Lower leg skin (tissue), 4 donors: ENCODE results near the gene GEMIN4. TPM values are rescaled to one million over a fixed set of nuclear protein-coding genes. Genes with fewer than 3 reads are reported as not detected.

Experiments
- DNase-seq, 2 donors: peaks; one replicate each; pipeline ENCODE4 v3.0.0-alpha.2; 2019; ENCODE audit warnings: low spot score in 2 of 2
- H3K4me3 ChIP-seq: fragments of 200-600 bp; sonication (generic); 2 replicates; pipeline ENCODE4 v1.5.1; 2017; ENCODE audit warnings: mild to moderate bottlenecking, low read depth; ENCODE audit not compliant: poor library complexity, severe bottlenecking
- POLR2A ChIP-seq, 2 donors: fragments of 450-650 bp; IDR thresholded peaks; one replicate each; pipeline ENCODE4 v1.6.1; 2016 to 2017; ENCODE audit warnings: antibody characterized with exemption in 2 of 2, mild to moderate bottlenecking in 1 of 2, moderate library complexity in 1 of 2
- WGBS, 2 donors: methylation state at CpG; one replicate each; pipeline ENCODE4 v1.1.5; 2018; 5-methylcytosine and 5-hydroxymethylcytosine counted together
- intact Hi-C: fragments of 100-400 bp; cut with DNase I; formaldehyde crosslinking; loops from one replicate; pipeline ENCODE4 v1.15.0; 2023; ENCODE audit warnings: low total_unique reads
- total RNA-seq, 4 donors: library from RNA; depleted of rRNA; stranded (reverse); fragments of >200 nt; gene quantifications; one replicate each; pipeline ENCODE4 v1.1.0, GENCODE V29; 2016
- TF ChIP-seq, protein P1 (sequence below), 3 donors: fragments of 450-650 bp; IDR thresholded peaks; one replicate each; pipeline ENCODE4 v1.5.1; 2016; ENCODE audit warnings: antibody characterized with exemption in 3 of 3, mild to moderate bottlenecking in 3 of 3, moderate library complexity in 2 of 3

The GEMIN4 gene
- total RNA-seq, 4 donors from 2014 or later: 27.7 to 48.3 (median 37.7) TPM

DNA sequence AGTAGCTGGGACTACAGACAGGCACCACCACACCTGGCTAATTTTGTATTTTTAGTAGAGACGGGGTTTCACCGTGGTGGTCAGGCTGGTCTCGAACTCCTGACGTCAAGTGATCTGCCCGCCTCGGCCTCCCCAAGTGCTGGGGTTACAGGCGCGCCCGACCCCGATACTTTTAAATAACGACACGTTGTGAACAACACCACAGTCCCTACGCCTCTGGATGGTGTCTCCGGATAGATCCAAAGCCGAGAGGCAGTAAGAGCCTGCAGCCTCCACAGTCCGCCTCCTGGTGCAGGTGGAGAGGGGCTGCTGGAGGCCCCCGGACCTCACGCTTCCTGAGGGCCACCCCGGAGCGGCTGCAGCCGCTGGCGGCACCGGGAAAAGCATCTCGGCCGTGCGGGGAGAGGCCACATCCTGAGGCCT is 20.4 kb downstream of the GEMIN4 start:
- H3K4me3 ChIP-seq: peak overlapping the region; percentile 51
- DNase-seq: no peak
- intact Hi-C loops: no loop called here
- no peak for TF ChIP-seq POLR2A (IDR thresholded peaks at IDR 0.05)
- TF ChIP-seq, protein P1, sequence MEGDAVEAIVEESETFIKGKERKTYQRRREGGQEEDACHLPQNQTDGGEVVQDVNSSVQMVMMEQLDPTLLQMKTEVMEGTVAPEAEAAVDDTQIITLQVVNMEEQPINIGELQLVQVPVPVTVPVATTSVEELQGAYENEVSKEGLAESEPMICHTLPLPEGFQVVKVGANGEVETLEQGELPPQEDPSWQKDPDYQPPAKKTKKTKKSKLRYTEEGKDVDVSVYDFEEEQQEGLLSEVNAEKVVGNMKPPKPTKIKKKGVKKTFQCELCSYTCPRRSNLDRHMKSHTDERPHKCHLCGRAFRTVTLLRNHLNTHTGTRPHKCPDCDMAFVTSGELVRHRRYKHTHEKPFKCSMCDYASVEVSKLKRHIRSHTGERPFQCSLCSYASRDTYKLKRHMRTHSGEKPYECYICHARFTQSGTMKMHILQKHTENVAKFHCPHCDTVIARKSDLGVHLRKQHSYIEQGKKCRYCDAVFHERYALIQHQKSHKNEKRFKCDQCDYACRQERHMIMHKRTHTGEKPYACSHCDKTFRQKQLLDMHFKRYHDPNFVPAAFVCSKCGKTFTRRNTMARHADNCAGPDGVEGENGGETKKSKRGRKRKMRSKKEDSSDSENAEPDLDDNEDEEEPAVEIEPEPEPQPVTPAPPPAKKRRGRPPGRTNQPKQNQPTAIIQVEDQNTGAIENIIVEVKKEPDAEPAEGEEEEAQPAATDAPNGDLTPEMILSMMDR (IDR thresholded peaks at IDR 0.05): no peak
- 7 to 15% methylated on average over 18 to 23 of the region's 26 CpGs for WGBS, 2 donors

DNA sequence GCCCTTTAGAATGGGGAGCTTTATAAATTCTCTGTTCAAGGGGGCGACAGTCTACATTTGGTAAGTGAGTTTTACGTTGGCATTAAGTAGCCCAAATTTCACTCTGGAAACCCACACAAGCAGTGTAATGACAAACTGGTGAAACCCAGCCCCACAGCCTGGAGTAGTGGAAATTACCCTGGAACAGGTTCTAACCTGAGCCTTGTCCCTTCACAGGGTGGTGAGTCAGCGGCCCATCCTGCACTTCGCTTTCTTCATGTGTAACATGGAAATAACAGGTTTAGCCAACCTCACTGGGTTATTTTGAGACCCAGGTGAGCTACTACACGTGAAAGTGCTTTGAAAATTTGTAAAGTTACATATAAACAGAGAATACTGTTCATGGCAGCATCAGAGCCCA is 23.2 kb downstream of the GEMIN4 start:
- WGBS, 2 donors: 62 to 67% methylated on average over 5 of the region's 5 CpGs
- H3K4me3 ChIP-seq: no peak overlapping the region
- peak in 1 of 2 donors; percentile 68 for DNase-seq
- intact Hi-C loops: no loop called here
- TF ChIP-seq POLR2A (IDR thresholded peaks at IDR 0.05): no peak
- TF ChIP-seq, protein P1 (IDR thresholded peaks at IDR 0.05): no peak

DNA sequence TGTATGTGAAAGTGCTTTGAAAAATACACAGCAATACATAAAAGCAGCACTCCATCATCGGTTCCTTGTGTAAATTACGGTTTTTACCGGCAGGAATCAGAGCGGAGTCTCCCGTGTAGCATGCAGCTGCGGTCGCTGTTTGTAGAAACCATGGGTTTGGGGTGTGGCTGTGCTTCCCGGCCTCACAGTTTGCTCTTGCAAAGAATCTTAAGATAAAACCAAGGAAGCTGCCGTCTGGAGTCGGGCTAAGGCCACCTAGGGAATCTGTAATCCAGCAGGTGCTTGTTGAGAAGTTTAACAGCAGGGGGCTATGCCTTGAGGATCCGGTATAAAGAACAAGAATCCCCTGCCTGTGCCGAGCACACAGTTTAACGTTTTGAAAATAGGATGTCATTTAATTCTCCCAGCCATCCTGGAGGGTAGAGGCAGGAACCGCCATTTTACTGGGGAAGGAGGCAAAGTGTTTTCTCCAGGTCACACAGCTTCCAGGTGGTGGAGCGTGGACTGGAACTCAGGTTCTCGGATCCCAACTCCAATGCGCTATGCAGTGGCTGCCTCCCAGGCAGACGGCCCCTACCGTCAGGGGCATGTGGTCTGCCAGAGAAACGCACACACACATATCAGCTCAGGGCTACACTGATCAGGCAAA is 25.7 kb downstream of the GEMIN4 start:
- DNase-seq: no peak
- intact Hi-C loops: no loop called here
- TF ChIP-seq, protein P1 (IDR thresholded peaks at IDR 0.05): no peak
- no peak overlapping the region for H3K4me3 ChIP-seq
- 61 to 76% methylated on average over 20 of the region's 20 CpGs for WGBS, 2 donors

DNA sequence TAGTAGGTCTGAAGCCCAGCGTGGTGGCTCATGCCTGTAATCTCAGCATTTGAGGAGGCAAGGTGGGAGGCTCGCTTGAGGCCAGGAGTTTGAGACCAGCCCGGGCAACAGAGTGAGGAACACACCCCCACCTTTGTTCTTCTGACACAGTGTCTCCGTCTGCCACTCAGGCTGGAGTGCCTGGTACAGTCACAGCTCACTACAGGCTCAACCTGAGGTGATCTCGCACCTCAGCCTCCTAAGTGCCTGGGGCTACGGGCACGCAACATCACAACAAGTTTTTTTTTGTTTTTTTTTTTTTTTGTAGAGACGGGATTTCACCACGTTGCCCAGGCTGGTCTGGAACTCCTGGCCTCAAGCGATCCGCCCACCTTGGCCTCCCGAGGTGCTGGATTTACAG is 26.3 kb downstream of the GEMIN4 start:
- H3K4me3 ChIP-seq: no peak overlapping the region
- intact Hi-C loops: no loop called here
- DNase-seq: no peak
- 57 to 72% methylated on average over 12 of the region's 12 CpGs for WGBS, 2 donors
- no peak for TF ChIP-seq POLR2A (IDR thresholded peaks at IDR 0.05)

DNA sequence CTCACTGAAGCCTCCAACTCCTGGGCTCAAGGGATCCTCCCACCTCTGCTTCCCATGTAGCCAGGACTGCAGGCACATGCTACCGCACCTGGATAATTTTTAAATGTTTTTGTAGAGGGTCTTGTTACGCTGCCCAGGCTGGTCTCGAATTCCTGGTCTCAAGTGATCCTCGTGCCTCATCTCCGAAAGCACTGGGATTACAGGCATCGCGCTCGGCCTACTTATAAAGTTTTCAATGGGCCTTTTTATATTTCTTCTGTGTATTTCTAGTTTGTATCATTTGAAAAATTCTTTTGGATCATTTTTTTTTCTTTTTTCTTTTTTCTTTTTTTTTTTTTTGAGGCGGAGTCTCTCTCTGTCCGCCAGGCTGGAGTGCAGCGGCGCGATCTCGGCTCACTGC is 27.0 kb downstream of the GEMIN4 start:
- no peak overlapping the region for H3K4me3 ChIP-seq
- intact Hi-C loops: no loop called here
- TF ChIP-seq POLR2A (IDR thresholded peaks at IDR 0.05): no peak
- TF ChIP-seq, protein P1 (IDR thresholded peaks at IDR 0.05): no peak
- no peak for DNase-seq
- WGBS, 2 donors: 97 to 98% methylated on average over 14 of the region's 14 CpGs

DNA sequence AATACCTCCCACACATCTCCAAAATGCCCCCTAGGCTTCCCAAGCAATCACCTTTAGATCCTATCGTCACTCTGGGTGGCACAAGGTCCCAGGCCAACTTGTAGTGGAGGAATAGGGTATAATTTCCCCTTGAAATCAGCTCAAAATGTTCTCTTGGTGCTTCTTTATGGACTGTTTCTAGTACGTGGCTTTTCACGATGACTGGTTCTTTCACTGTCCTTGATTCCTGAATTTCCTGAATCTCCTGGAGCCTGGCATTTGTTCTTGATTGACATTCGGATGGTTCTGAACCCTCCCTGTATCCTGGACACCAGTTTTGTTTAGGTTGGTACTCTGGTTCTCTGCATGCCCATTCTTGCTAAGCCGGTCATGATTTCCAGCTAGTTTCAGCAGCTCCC is 30.5 kb downstream of the GEMIN4 start:
- TF ChIP-seq, protein P1 (IDR thresholded peaks at IDR 0.05): no peak
- no peak for TF ChIP-seq POLR2A (IDR thresholded peaks at IDR 0.05)
- no peak overlapping the region for H3K4me3 ChIP-seq
- no peak for DNase-seq
- intact Hi-C loops: no loop called here
- 41 to 52% methylated on average over 5 of the region's 5 CpGs for WGBS, 2 donors
